Chondrocyte (in vitro differentiated cells): ENCODE measurements around the gene NCSTN. TPM values are rescaled to one million over a fixed set of nuclear protein-coding genes. Genes with fewer than 3 reads are reported as not detected.

Experiments
- DNase-seq: peaks from one replicate; pipeline ENCODE4 v3.0.0; 2021; ENCODE audit warnings: mixed read lengths, low spot score
- H3K27ac Mint-ChIP-seq: one replicate; pipeline ENCODE4 v1.8.0; 2021; ENCODE audit warnings: mild to moderate bottlenecking, moderate library complexity, mixed read lengths; ENCODE audit not compliant: unreplicated experiment
- H3K27me3 Mint-ChIP-seq: 2 replicates; pipeline ENCODE4 v1.8.0; 2021; ENCODE audit warnings: low read depth, mixed read lengths
- H3K36me3 Mint-ChIP-seq: 2 replicates; pipeline ENCODE4 v1.8.0; 2021; ENCODE audit warnings: low read depth, mixed read lengths
- H3K4me1 Mint-ChIP-seq: 2 replicates; pipeline ENCODE4 v1.8.0; 2021; ENCODE audit warnings: low read depth, mild to moderate bottlenecking, mixed read lengths
- H3K4me3 Mint-ChIP-seq: one replicate; pipeline ENCODE4 v1.8.0; 2021; ENCODE audit warnings: mild to moderate bottlenecking, moderate library complexity, mixed read lengths; ENCODE audit not compliant: unreplicated experiment
- H3K9me3 Mint-ChIP-seq: 2 replicates; pipeline ENCODE4 v1.8.0; 2021; ENCODE audit warnings: low read depth, mixed read lengths
- total RNA-seq: library from RNA; stranded (reverse); gene quantifications from 3 replicates; pipeline ENCODE4 v1.2.1, GENCODE V29; 2021
- TF ChIP-seq, protein P1 (sequence below): fragments of 200-600 bp; sonication (generic); IDR thresholded peaks from 2 replicates; pipeline ENCODE4 v1.5.0; 2021; ENCODE audit warnings: antibody characterized with exemption, mild to moderate bottlenecking, moderate library complexity

The NCSTN gene
- total RNA-seq, 1 donor from 2014 or later: 94.6 TPM

DNA sequence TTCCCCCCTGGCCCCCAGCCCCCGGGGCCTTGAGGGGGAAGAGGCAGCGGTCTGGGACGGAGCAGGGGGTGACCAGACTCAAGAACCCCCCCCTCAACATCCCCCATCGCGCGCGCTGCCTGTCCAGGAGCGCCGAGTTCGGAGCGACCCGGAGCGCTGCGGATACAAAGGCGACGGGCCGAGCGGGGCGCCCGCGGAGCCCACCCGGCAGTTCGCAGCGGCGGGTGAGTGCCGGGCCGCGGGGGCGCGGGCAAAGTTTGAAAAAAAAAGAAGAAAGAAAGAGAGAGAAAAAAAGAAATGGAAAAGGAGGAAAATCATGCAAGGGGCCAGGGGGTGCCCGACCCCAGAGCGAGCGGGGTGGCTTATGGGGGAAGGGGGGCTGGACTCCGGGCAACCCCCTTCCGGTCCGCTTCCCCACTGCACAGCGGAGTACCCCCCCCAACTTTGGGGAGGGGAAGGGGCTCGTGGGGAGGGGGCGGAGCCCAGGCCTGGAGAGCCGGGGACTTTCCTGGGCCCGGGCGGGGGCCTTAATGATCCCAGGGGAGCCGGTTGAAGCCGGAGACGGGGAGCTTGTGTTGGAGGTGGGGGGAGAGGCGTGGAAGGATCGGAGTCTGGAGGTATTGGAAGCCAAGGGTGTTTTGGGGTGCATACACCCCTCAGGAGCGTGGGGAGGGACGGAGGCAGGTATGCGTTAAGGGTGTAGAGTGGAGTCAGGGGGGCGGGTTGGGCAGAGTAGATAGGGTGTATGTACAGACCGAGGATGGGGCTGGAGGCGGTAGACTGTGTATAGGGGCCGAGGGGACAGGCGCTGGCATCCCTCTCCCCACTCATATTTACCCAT is 57.7 kb downstream of the NCSTN start:
- no peaks in the 10 kb centered on the region for H3K36me3 Mint-ChIP-seq
- peaks cover 15% of the 10 kb centered on the region for H3K4me1 Mint-ChIP-seq
- peaks cover 1% of the 10 kb centered on the region for H3K27me3 Mint-ChIP-seq

DNA sequence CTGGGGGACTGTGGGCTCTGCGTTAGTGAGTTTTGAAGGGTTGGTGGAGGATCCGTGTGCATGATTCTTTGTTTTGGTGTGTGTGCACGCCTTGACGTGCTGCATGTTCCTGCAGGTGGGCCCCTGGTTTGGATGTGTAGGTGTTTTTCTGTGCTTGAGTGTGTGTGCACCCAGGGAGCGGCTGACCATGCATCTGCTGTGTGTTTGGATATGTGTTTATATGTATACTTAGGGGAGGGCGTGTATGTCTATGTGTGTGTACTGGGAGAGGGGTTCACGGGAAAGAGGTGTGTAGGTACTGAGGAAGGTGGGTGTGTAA is 58.3 kb downstream of the NCSTN start:
- no peak for DNase-seq

More for the DNA sequence above, 57.7 kb downstream of the NCSTN start:
- Mint-ChIP-seq H3K9me3 (no peaks in the 10 kb centered on the region), H3K27ac (no peak overlapping the region), H3K4me3 (peak overlapping the region; percentile 78)
- DNase-seq: no peak
- TF ChIP-seq, protein P1, sequence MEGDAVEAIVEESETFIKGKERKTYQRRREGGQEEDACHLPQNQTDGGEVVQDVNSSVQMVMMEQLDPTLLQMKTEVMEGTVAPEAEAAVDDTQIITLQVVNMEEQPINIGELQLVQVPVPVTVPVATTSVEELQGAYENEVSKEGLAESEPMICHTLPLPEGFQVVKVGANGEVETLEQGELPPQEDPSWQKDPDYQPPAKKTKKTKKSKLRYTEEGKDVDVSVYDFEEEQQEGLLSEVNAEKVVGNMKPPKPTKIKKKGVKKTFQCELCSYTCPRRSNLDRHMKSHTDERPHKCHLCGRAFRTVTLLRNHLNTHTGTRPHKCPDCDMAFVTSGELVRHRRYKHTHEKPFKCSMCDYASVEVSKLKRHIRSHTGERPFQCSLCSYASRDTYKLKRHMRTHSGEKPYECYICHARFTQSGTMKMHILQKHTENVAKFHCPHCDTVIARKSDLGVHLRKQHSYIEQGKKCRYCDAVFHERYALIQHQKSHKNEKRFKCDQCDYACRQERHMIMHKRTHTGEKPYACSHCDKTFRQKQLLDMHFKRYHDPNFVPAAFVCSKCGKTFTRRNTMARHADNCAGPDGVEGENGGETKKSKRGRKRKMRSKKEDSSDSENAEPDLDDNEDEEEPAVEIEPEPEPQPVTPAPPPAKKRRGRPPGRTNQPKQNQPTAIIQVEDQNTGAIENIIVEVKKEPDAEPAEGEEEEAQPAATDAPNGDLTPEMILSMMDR: peak; percentile 27

DNA sequence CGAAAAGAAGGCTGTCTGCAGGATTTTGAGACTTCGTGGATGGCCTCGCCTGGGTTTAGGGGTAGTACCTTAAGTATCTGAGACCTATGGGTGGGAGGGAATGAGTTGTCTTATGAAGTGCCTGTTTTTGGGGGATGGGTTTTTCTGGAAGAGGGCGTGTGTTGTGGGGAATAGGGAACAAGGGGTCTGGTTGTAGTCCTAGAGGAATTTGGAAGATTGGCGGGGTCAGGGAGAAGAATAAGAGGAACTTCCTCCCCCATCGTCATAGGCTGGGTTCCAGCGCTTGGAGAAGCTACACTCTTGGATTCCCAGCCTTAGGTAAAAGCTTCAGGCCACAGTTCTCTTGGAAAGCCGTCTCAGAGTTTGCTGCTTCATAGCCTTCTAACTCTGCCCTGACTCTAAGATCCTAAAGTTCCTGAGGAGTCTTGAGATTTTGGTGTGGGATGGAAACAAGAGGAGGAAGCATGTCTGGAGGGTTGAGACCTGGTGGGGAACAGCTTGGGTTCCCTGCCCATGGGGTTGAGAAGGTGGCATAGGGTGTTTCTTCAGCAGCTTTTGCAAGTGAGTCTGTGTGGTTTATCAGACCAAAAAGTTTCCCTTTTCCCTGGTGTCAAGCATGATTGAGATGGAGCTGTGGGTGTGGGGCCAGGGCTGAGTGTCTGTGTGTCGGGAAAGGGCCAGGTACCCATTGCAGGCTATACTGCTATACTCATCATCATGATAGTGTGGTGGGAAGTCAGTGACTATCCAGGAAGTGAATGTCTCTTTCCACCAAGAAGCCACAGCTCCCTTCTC is 59.0 kb downstream of the NCSTN start:
- peaks cover 15% of the 10 kb centered on the region for H3K4me1 Mint-ChIP-seq
- H3K27me3 Mint-ChIP-seq: no peaks in the 10 kb centered on the region
- DNase-seq: no peak
- peak overlapping the region; percentile 17 for H3K27ac Mint-ChIP-seq
- no peaks in the 10 kb centered on the region for H3K9me3 Mint-ChIP-seq
- no peaks in the 10 kb centered on the region for H3K36me3 Mint-ChIP-seq
- TF ChIP-seq, protein P1: no peak
- H3K4me3 Mint-ChIP-seq: peak overlapping the region; percentile 78

More for the DNA sequence above, 58.3 kb downstream of the NCSTN start:
- TF ChIP-seq, protein P1: no peak
- no peak overlapping the region for H3K27ac Mint-ChIP-seq
- no peaks in the 10 kb centered on the region for H3K36me3 Mint-ChIP-seq
- no peaks in the 10 kb centered on the region for H3K9me3 Mint-ChIP-seq
- H3K27me3 Mint-ChIP-seq: no peaks in the 10 kb centered on the region
- H3K4me1 Mint-ChIP-seq: peaks cover 15% of the 10 kb centered on the region
- H3K4me3 Mint-ChIP-seq: peak overlapping the region; percentile 78

DNA sequence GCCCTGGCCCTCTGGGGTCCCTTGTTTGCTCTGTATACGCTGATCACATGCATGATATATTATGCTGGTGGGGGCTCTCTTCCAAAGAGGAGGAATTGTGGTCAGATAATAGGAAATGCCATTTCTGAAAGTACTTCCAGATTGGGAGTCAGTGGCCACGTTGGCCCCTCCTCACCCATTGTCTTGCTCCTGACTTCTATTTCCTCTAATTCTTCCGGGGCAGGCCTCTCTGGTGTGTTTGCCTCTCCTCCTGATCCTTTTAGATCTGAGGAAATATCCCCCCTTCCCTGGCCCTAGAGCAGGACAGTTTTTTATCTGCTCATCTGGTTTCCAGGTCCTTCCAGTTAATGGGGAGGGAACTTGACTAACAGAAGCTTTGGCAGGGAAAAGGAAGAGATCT is 60.1 kb downstream of the NCSTN start:
- DNase-seq: no peak
- peaks cover 19% of the 10 kb centered on the region for H3K4me1 Mint-ChIP-seq

DNA sequence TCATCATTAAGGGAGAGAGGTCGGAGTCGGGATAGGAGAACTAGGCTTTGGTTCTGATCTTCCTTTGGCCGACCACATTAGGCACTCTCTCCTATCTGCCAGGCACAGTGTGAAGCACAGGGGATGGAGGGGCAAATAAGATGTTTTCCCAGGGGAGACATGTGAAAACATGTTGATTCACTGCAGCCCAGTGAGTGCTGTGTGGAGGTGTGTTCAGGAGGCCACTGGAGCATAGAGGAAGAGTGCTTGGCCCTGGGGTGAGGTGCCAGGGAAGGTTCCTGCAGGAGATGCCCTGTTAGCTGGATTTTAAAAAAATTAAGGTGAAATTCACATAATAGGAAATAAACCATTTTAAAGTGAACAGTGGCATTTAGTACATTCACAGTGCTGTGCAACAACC is 60.9 kb downstream of the NCSTN start:
- no peaks in the 10 kb centered on the region for H3K9me3 Mint-ChIP-seq
- no peak for DNase-seq
- H3K4me1 Mint-ChIP-seq: peaks cover 19% of the 10 kb centered on the region
- TF ChIP-seq, protein P1: no peak
- H3K36me3 Mint-ChIP-seq: no peaks in the 10 kb centered on the region
- no peak overlapping the region for H3K27ac Mint-ChIP-seq
- H3K4me3 Mint-ChIP-seq: no peak overlapping the region
- H3K27me3 Mint-ChIP-seq: no peaks in the 10 kb centered on the region

More for the DNA sequence above, 60.1 kb downstream of the NCSTN start:
- Mint-ChIP-seq H3K9me3 (no peaks in the 10 kb centered on the region), H3K27ac (no peak overlapping the region), H3K27me3 (no peaks in the 10 kb centered on the region), H3K36me3 (no peaks in the 10 kb centered on the region), H3K4me3 (no peak overlapping the region)
- TF ChIP-seq, protein P1: no peak
